ENCODE measurements around the gene JAG2.

The JAG2 gene

DNA sequence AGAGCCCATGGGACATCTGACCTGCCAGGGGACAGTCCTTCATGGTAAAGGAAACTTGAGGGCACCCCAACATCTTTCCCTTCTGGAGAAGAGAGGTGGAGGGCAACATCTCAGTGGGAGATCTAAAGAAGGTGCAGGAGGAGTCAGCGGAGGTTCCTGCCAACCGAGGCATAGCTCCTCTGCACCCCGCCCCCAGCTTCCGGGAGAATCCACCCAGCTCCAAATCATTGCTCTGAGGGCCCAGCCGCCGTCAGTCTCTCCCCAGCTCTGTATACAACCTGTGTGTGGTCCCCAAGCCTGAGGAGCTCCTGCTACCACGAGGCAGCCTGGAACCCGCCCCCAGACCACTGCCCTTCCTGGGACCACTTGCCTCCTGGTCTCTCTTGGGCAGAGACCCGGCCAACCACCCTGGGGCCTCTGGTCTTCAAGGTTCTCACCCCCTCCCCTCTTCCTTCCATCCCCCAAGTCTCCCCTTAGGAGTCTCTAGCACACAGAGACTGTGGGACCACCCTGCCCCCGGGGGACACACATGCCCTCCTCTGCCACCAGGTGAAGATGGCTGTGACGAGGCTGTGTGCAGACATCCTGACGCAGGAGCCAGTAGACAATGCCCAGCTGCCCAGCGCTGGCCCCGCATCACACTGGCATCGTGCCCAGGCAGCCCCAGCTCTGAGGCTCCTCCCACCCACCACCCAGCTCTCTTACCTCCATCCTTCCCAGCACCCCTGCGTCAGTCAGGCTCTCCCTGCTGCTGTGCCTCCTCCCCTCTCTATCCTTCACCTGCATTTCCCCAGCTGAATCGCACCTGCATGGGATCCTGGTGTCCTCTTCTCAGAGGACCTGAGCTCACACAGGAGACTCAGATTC lies 25.6 kb upstream of the JAG2 start:
- H3K36me3 ChIP-seq (ENCODE audit: insufficient read depth, low read length): no peaks in the 10 kb centered on the region
- no peak overlapping the region for H3K4me3 ChIP-seq (ENCODE audit: low read depth in 1 of 2, low read length in 2 of 2)
- peaks cover 33 to 72% of the 10 kb centered on the region in 2 donors for H3K27me3 ChIP-seq (ENCODE audit: control insufficient read depth in 1 of 2, insufficient read depth in 2 of 2, low read length in 2 of 2)
- no peak overlapping the region for H3K9ac ChIP-seq (ENCODE audit: low read length)
- no peak overlapping the region for H3K27ac ChIP-seq (ENCODE audit: low read depth, low read length)
- no peaks in the 10 kb centered on the region for H3K4me1 ChIP-seq (ENCODE audit: insufficient read depth, low read length)
- H3K9me3 ChIP-seq (ENCODE audit: low read length): no peaks in the 10 kb centered on the region

DNA sequence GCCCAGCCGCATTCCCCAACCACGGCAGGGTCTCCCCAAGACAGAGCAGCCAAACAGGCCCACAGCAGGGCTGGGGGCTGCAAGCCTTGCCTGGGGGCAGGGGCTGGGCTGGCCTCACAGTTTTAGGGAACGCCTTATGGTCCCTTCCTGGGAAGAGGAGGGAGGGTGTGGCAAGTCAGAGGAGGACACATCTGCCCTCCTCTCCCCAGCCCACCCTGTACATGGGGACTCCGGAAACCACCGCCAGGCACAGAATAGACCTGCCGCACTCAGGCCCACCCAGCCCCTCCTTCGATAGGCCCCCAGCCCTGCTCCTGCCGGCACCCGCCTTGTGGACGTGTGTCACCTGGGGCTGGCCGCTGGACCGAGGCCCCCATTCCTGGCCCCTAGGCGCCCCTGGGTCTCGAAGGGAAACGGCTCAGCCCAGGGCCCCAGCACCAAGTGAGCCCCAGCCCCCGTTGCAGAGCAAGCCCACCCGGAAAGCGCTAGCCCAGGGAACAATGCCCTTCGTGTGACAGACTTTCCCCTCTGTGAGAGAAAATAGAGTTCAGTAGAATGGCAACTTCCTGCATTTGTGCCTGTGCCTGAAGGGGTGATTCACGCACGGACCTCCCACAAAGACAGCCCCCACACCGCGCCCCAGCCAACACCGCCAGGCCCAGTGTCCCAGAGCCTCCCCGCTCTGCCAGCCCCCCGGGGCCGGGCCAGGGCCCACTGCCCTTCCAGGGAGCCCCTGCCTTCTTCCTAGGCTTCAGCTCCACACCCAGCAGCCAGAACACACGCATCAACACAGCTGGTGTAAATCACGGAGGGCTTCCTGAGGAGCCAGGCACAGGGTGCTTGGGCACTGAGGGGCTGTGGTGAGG lies 24.5 kb upstream of the JAG2 start:
- Histone ChIP-seq H3K36me3 (ENCODE audit: insufficient read depth, low read length) (no peaks in the 10 kb centered on the region), H3K9me3 (ENCODE audit: low read length) (no peaks in the 10 kb centered on the region), H3K4me1 (ENCODE audit: insufficient read depth, low read length) (no peaks in the 10 kb centered on the region), H3K27me3 (ENCODE audit: control insufficient read depth in 1 of 2, insufficient read depth in 2 of 2, low read length in 2 of 2) (peaks cover 27 to 62% of the 10 kb centered on the region in 2 donors), H3K27ac (ENCODE audit: low read depth, low read length) (no peak overlapping the region), H3K4me3 (ENCODE audit: low read depth in 1 of 2, low read length in 2 of 2) (no peak overlapping the region), H3K9ac (ENCODE audit: low read length) (no peak overlapping the region)

DNA sequence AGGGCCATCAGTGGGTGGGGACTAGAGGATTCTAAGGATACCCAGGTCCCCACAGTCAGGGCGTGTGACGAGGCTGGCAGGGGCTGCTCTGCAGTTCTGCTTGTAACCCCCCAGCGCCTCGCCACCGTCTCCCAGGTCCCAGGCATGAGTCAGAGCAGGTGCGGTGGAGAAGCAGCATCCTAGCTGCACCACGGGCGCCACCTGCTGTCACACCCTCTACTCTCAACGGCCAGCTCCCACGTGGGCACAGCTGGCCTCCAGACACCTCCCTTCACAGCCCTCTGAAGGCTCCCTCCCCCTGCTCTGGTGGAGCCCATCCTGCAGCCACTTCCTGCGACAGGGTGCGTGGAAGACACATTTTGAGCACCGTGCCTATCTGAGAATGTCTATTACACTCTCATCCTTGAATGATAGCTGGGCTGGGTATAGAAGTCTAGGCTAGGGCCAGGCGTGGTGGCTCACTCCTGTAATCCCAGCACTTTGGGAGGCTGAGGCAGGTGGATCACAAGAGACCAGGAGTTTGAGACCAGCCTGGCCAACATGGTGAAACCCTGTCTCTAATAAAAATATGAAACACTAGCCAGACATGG lies 19.5 kb upstream of the JAG2 start:
- no peak overlapping the region for H3K9ac ChIP-seq (ENCODE audit: low read length)
- H3K36me3 ChIP-seq (ENCODE audit: insufficient read depth, low read length): no peaks in the 10 kb centered on the region
- no peak overlapping the region for H3K4me3 ChIP-seq (ENCODE audit: low read depth in 1 of 2, low read length in 2 of 2)
- H3K4me1 ChIP-seq (ENCODE audit: insufficient read depth, low read length): no peaks in the 10 kb centered on the region
- H3K27me3 ChIP-seq (ENCODE audit: control insufficient read depth in 1 of 2, insufficient read depth in 2 of 2, low read length in 2 of 2): peaks cover under 1 to 12% of the 10 kb centered on the region in 2 donors
- H3K9me3 ChIP-seq (ENCODE audit: low read length): no peaks in the 10 kb centered on the region
- no peak overlapping the region for H3K27ac ChIP-seq (ENCODE audit: low read depth, low read length)

DNA sequence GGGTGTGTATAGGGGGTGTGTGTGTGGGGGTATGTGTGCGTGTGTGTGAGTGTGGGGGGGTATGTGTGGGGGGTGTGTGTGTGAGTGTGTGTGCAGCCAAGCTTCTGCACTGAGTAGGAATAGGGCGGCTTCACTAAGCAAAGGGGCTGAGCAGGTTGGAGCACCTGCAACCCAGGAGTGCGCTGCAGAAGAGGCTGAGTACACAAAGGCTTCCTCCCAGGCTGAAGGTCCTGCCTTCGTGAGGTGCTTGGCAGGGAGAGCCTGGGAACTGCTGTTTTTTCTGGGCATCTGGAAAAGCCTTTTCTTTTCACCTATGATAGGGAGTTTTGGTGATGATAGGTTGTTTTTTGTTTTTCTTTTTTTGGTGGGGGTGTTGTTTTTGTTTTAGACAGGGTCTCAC lies 18.5 kb upstream of the JAG2 start:
- no peaks in the 10 kb centered on the region for H3K36me3 ChIP-seq (ENCODE audit: insufficient read depth, low read length)
- H3K4me3 ChIP-seq (ENCODE audit: low read depth in 1 of 2, low read length in 2 of 2): no peak overlapping the region
- H3K27me3 ChIP-seq (ENCODE audit: control insufficient read depth in 1 of 2, insufficient read depth in 2 of 2, low read length in 2 of 2): peaks cover 0 to 6% of the 10 kb centered on the region in 2 donors
- no peaks in the 10 kb centered on the region for H3K9me3 ChIP-seq (ENCODE audit: low read length)
- no peaks in the 10 kb centered on the region for H3K4me1 ChIP-seq (ENCODE audit: insufficient read depth, low read length)
- no peak overlapping the region for H3K27ac ChIP-seq (ENCODE audit: low read depth, low read length)
- H3K9ac ChIP-seq (ENCODE audit: low read length): no peak overlapping the region

- Histone ChIP-seq H3K4me3 (ENCODE audit: low read depth in 1 of 2, low read length in 2 of 2) (no peak overlapping the region), H3K27me3 (ENCODE audit: control insufficient read depth in 1 of 2, insufficient read depth in 2 of 2, low read length in 2 of 2) (peaks cover 0 to 1% of the 10 kb centered on the region in 2 donors), H3K4me1 (ENCODE audit: insufficient read depth, low read length) (no peaks in the 10 kb centered on the region), H3K27ac (ENCODE audit: low read depth, low read length) (no peak overlapping the region), H3K9me3 (ENCODE audit: low read length) (no peaks in the 10 kb centered on the region), H3K36me3 (ENCODE audit: insufficient read depth, low read length) (no peaks in the 10 kb centered on the region), H3K9ac (ENCODE audit: low read length) (no peak overlapping the region)
Measured at GRCh38 chr14:105185973-105186372, 17.4 kb upstream of the JAG2 start.

DNA sequence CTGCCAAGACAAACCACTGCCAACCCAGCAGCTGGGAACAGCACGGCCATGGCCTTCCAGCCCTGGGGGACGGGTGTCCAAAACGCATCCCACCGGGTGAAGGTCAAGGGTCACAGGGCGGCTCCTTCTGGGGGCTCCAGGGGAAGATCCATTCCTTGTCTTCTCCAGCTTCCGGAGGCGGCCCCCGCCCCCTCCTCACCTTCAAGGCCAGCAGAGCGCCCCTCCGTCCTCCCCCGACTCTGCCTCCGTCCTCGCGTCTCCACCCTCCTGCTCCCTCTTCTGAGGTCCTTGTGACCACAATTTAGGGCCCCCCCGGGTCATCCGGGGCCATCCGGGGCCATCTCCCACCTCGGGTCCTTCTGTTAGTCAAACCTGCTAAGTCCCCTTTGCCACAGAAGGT lies 16.4 kb upstream of the JAG2 start:
- Histone ChIP-seq H3K27ac (ENCODE audit: low read depth, low read length) (no peak overlapping the region), H3K4me3 (ENCODE audit: low read depth in 1 of 2, low read length in 2 of 2) (no peak overlapping the region), H3K9me3 (ENCODE audit: low read length) (no peaks in the 10 kb centered on the region), H3K36me3 (ENCODE audit: insufficient read depth, low read length) (no peaks in the 10 kb centered on the region), H3K9ac (ENCODE audit: low read length) (no peak overlapping the region), H3K4me1 (ENCODE audit: insufficient read depth, low read length) (peaks cover 6% of the 10 kb centered on the region), H3K27me3 (ENCODE audit: control insufficient read depth in 1 of 2, insufficient read depth in 2 of 2, low read length in 2 of 2) (peaks cover 0 to 5% of the 10 kb centered on the region in 2 donors)

GRCh38 chr14:105184461-105184860 lies 15.9 kb upstream of the JAG2 start:
- H3K27ac ChIP-seq (ENCODE audit: low read depth, low read length): no peak overlapping the region
- H3K27me3 ChIP-seq (ENCODE audit: control insufficient read depth in 1 of 2, insufficient read depth in 2 of 2, low read length in 2 of 2): peaks cover 0 to 10% of the 10 kb centered on the region in 2 donors
- no peak overlapping the region for H3K9ac ChIP-seq (ENCODE audit: low read length)
- H3K9me3 ChIP-seq (ENCODE audit: low read length): no peaks in the 10 kb centered on the region
- H3K36me3 ChIP-seq (ENCODE audit: insufficient read depth, low read length): no peaks in the 10 kb centered on the region
- H3K4me3 ChIP-seq (ENCODE audit: low read depth in 1 of 2, low read length in 2 of 2): no peak overlapping the region
- H3K4me1 ChIP-seq (ENCODE audit: insufficient read depth, low read length): peaks cover 6% of the 10 kb centered on the region

DNA sequence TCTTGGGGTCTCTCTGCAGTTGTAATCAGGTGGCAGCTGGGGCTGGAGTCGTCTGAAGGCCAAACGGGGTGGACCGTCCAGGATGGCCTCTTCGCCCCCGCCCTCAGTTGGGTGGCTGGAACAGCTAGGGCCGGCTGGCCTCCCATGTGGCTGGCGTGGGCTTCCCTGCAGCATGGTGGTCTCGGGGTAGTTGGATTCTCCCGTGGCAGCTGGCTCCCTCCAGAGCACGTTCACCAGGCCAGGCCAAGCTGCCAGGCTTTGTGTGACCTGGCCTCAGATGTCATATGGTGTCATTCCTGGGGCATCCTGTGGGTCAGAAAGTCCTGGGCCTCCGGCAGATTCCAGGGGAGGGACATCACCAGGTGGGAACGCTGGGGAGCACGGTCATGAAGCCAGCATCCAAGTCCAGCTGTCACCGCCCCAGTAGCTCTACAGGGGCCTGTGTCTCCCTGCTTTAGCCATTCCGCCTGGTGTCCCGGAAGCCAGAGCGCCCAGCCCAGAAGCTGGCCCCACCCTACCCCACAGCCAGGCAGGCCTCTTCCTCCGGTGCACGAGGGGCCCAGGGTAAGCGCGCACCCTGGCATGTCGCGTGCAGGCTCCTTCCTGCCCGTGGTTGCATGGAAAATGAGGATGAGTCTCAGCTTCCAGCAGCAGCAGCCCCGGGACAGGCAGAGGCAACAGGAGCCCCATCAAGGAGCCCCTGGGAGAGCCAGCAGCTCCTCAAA lies 13.9 kb upstream of the JAG2 start:
- Histone ChIP-seq H3K27ac (ENCODE audit: low read depth, low read length) (no peak overlapping the region), H3K9ac (ENCODE audit: low read length) (no peak overlapping the region), H3K9me3 (ENCODE audit: low read length) (no peaks in the 10 kb centered on the region), H3K36me3 (ENCODE audit: insufficient read depth, low read length) (no peaks in the 10 kb centered on the region), H3K4me3 (ENCODE audit: low read depth in 1 of 2, low read length in 2 of 2) (no peak overlapping the region), H3K27me3 (ENCODE audit: control insufficient read depth in 1 of 2, insufficient read depth in 2 of 2, low read length in 2 of 2) (peaks cover 0 to 11% of the 10 kb centered on the region in 2 donors), H3K4me1 (ENCODE audit: insufficient read depth, low read length) (peaks cover 6% of the 10 kb centered on the region)

GRCh38 chr14:105181549-105182295 lies 13.1 kb upstream of the JAG2 start:
- Histone ChIP-seq H3K4me3 (ENCODE audit: low read depth in 1 of 2, low read length in 2 of 2) (no peak overlapping the region), H3K4me1 (ENCODE audit: insufficient read depth, low read length) (peaks cover 6% of the 10 kb centered on the region), H3K27me3 (ENCODE audit: control insufficient read depth in 1 of 2, insufficient read depth in 2 of 2, low read length in 2 of 2) (peaks cover 0 to 11% of the 10 kb centered on the region in 2 donors), H3K36me3 (ENCODE audit: insufficient read depth, low read length) (no peaks in the 10 kb centered on the region), H3K9me3 (ENCODE audit: low read length) (no peaks in the 10 kb centered on the region), H3K27ac (ENCODE audit: low read depth, low read length) (no peak overlapping the region), H3K9ac (ENCODE audit: low read length) (no peak overlapping the region)

GRCh38 chr14:105180592-105181548 lies 12.3 kb upstream of the JAG2 start, which contains the start of gene NUDT14:
TSS of gene NUDT14 (minus strand) at chr14:105181312. CDS start at chr14:105181209, 103 bp downstream.
- H3K4me1 ChIP-seq (ENCODE audit: insufficient read depth, low read length): peaks cover 6% of the 10 kb centered on the region
- H3K4me3 ChIP-seq (ENCODE audit: low read depth in 1 of 2, low read length in 2 of 2): peak within 1 kb of the TSS in 1 of 2 donors; percentile 55
- no peaks in the 10 kb centered on the region for H3K36me3 ChIP-seq (ENCODE audit: insufficient read depth, low read length)
- no peak within 1 kb of the TSS for H3K9ac ChIP-seq (ENCODE audit: low read length)
- peaks cover 0 to 11% of the 10 kb centered on the region in 2 donors for H3K27me3 ChIP-seq (ENCODE audit: control insufficient read depth in 1 of 2, insufficient read depth in 2 of 2, low read length in 2 of 2)
- no peak within 1 kb of the TSS for H3K27ac ChIP-seq (ENCODE audit: low read depth, low read length)
- no peaks in the 10 kb centered on the region for H3K9me3 ChIP-seq (ENCODE audit: low read length)

All from muscle layer of colon (tissue), 2 donors.